HG03432 (cell line): ENCODE data around the gene MSI2.

Source experiments
- ATAC-seq: cut with Tn5 transposase; IDR thresholded peaks from one replicate; pipeline ENCODE4 v1.9.1; 2021; ENCODE audit warnings: mild to moderate bottlenecking, moderate library complexity; ENCODE audit not compliant: unreplicated experiment

Gene MSI2

DNA sequence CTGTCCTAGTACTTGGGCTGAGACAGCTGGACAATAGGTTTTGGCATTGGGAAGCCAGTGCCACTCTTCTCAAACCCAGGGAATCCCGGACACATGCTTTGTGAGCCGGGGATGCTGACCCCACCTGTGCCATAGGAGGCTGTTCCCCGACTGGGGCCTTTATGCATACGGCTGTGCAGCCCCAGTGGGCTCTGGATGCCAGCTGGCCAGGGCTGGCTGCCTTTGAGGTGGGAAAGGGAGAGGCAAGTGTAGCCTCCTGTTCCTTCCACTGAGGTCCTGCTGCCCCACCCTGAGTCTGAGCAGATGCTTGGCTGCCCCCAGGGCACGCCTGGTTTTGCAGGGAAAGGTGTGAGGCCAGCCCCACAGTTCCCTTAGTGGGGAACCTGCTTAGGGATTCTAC is 383.1 kb downstream of the MSI2 start:
- ATAC-seq: no peak

DNA sequence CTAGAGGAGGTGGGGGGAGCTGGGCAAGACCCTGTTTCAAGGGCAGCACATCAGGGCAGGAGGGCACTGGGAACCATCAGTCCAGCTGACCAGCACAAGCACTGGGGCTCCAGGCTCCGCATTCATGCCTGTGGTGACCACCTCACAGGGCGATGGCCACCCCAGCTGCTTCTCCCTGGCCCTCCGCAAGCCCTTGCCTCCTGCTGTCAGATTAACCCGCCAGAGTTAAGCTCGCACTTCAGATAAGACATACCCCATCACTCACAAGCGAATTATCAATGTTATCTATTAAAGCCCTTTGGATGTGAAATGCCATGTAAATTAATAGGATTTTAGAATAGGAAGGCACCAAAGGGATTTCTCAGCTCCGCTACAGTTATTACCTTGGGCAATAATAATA is 383.8 kb downstream of the MSI2 start:
- ATAC-seq: no peak

DNA sequence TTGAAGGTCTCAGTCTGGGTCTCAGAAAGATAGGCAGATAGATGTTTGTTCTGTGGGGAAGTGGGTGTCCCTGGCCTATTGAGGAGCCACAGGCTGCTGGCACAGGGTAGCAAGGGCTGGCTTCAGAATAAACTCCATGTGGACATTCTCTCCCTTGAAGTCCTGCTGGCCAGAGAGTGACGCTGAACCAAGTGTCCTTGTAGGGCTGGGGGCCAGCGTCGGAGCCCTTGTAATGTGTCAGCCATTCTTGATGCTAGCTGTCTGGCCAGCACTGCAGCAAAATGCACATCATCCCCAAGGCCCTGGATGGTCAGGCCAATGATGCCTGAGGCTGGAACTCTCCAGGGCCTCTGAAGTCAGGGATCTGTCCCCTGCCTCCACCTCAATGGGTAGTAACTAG is 385.4 kb downstream of the MSI2 start:
- ATAC-seq: no peak

- no peak for ATAC-seq
Measured at GRCh38 chr17:57643062-57643461, 386.7 kb downstream of the MSI2 start.

GRCh38 chr17:57644326-57644725 is 388.0 kb downstream of the MSI2 start:
- ATAC-seq: no peak

GRCh38 chr17:57645950-57646665 is 389.8 kb downstream of the MSI2 start:
- no peak for ATAC-seq

GRCh38 chr17:57648720-57649119 is 392.4 kb downstream of the MSI2 start:
- ATAC-seq: no peak

DNA sequence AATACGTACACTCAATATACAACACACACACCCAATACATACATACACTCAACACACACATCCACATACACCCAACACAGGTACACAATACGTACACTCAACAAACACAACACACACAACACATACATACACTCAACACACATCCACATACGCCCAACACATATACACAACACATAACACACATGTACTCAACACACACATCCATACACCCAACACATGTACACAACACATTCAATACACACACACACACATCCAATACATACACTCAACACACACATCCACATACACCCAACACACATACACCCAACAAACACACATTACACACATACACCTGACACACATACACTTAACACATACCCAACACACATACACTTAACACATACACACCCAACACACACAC is 392.9 kb downstream of the MSI2 start:
- no peak for ATAC-seq

DNA sequence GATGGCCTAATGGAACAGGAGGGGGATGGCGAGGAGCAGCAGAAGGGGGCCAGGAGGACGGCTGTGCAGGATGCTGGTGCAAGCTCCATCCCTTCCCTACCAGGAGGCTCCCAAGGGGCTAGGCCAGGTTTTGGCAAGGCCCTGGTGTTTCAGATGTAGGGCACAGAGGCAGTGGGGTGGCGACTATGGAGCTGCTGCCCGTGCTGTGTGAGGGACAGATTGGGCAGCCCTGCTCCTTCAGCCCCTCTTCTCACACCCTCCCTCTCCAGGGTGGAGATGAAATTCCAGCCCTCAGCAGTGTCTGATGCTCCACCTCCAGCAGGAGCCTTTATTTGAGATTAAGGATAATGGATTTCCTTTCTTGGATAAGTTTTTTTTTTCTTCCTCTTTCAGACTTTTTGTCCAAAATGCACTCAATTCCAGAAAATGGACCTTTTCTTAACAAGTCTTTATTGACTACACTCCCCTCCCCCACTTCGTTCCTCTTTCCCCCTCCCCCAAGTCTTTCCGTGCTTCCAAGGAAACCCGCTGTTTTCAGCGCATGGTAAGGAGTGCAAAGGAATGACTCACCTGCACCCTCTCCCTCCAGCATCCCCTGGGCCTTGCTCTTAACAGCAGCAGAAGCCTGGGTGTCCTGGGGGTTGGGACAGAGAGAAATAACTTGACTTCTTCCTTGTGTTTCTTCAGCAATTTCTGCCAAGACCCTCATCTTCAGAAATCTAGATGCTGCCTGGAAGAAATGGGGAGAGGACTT is 393.6 kb downstream of the MSI2 start:
- no peak for ATAC-seq

DNA sequence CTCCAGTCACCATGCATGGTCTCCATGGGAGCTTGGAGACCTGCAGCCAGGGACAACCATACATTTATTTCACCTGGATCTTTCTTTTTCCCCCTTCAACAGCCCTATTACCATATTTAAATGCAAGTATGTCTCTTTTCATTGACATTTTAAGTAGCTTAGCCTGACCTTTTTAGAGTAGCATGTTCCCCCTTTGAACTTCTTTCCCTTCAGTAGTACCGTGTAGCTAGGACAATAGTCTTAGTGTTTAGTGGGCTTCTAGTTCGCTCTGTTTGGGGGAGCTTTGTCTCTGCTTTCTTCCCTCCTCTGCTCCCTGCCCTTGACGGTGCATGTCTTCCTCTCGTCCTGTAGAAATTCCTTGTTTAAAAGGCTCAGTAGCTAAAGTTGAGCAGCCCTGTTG is 394.2 kb downstream of the MSI2 start:
- ATAC-seq: no peak

DNA sequence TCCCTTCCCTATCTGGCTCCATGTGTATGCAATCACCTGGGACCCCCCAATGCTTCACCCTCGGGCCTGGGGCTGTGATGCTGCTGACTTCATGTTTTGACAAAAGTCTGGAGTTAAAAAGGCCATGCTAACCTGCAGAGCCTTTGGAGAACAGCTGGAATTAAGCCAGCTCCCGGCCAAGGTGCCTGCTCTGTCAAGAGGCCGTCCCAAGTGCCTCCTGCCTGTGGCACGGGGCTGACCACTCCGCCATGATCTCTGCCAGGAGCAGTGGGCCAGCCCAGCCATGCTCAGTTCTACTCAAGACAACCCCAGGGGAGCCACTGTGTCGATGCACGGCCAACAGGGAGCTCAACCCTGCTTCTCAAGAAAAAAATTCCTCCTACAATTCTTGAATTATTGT is 395.1 kb downstream of the MSI2 start:
- ATAC-seq: no peak

- no peak for ATAC-seq
Measured at GRCh38 chr17:57651996-57652395, 395.7 kb downstream of the MSI2 start.

DNA sequence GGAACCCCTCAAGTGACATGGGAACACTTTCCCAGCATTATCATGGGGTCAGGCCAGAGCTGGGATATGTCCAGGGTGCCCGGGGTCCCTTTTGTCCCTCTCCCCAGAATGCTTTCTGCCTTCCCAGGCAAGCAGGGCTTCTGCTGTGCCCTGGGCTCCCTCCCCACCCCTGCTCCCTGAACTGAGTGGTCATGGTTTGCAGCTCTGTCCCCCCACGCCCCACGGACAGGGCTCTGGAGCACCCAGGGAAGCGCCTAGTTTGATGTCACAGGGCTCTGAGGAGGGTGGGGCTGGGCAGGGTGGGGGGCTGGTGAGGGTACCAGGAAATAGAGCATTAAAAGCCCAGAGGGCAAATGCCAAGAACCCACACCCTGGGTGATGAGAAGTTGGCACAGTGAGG is 396.5 kb downstream of the MSI2 start:
- no peak for ATAC-seq

- ATAC-seq: no peak
Measured at GRCh38 chr17:57653279-57653678, 397.0 kb downstream of the MSI2 start.

DNA sequence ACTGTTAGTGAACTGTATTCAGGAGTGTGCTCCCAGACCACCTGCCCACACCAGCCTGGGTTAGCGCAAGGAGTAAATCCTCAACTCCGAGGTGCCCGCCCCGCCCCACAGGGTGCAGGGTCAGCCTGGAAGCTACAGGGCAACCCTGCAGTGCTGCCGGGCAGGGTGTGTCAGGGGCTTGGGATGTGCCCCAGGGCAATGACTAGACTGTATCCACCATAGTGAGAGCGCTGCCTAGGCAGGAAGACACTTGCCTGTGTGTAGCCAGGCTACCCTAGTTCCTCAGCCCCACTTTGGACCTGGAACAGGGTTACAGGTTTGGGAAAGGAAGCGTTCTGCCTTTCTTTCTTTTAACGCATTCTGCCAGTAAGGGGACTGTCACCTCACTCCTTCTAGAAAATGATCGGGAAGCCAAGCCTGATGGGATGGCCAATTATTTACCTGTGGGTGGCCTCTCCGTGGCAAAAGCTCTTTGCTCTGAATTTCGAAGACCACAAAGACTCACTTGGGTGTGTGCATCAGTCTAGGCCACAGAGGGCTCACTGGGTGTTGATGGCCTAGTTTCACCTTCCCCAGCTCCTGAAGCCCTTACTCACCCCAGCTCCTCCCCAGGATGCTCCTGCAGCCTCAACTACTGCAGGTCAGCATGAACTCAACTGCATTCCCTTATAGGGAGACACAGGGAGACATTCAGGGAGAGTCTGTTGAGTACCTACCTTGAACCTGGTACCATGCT is 397.9 kb downstream of the MSI2 start:
- ATAC-seq: no peak

- no peak for ATAC-seq
Measured at GRCh38 chr17:57655553-57655952, 399.2 kb downstream of the MSI2 start.

DNA sequence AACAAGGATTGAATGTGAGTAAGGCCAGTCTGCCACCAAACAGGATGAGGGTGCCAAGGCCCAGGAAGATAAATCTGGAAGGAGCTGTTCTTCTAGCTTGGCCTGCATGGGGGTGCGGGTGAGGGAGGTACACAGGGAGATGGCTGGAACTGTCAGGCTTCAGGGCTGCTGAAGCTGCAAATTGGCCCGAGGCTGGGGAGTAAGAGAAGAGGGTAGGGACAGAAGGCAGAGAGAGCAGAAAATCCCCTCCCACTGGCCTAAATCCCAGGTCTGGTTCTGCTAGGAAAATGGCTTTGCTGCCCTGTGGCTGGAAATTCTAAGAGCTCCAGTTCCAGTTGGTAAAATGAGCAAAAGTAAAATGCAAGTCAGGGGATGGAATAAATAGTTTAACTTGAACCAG is 400.9 kb downstream of the MSI2 start:
- no peak for ATAC-seq

GRCh38 chr17:57662041-57662440 is 405.7 kb downstream of the MSI2 start:
- ATAC-seq: no peak

GRCh38 chr17:57662644-57663308 is 406.5 kb downstream of the MSI2 start:
- ATAC-seq: no peak

GRCh38 chr17:57663326-57664070 is 407.2 kb downstream of the MSI2 start:
- no peak for ATAC-seq

- no peak for ATAC-seq
Measured at GRCh38 chr17:57665128-57665527, 408.8 kb downstream of the MSI2 start.
